B cell (primary cell): ENCODE measurements around the gene PTPRT. TPM values are rescaled to one million over a fixed set of nuclear protein-coding genes. Genes with fewer than 3 reads are reported as not detected.

ENCODE experiments used
- ATAC-seq: fragments of 200-7000 bp; cut with Tn5 transposase; one replicate; pipeline ENCODE4 v1.10.0; 2021; ENCODE audit warnings: low read depth, mild to moderate bottlenecking, moderate number of reproducible peaks, moderate library complexity
- CTCF ChIA-PET: fragments of 350-600 bp; sonication (Branson Sonifier 250); formaldehyde crosslinking; loops from one replicate; lab custom pipeline; 2021; ENCODE audit warnings: antibody characterized with exemption, inconsistent platforms; lab: Charles Lee
- POLR2A ChIA-PET: fragments of 350-600 bp; sonication (Branson Sonifier 250); formaldehyde crosslinking; loops from one replicate; lab custom pipeline; 2021; ENCODE audit warnings: antibody characterized with exemption; lab: Charles Lee
- DNase-seq: peaks from one replicate; pipeline ENCODE4 v3.0.0; 2013
- H2AFZ ChIP-seq: 2 replicates; pipeline ENCODE4 v1.6.1; 2012; ENCODE audit warnings: mild to moderate bottlenecking, low read depth, low read length; ENCODE audit not compliant: insufficient read depth, poor library complexity, severe bottlenecking
- H3K27ac ChIP-seq, 2 donors: 1 replicate in 1 of 2; 2 replicates in 1 of 2; pipeline ENCODE4 v1.5.1; 2012 to 2013; ENCODE audit warnings: low read length in 2 of 2, mild to moderate bottlenecking in 2 of 2, moderate library complexity in 1 of 2
- H3K27me3 ChIP-seq, 4 experiments: fragments of 200-600 bp in 1 of 4; sonication (generic) in 1 of 4; replicated peaks in 1 of 4; 1 replicate in 2 of 4; 2 replicates in 2 of 4; pipeline versions ENCODE4 v1.6.1 to v1.7.0; 2013 to 2016; ENCODE audit warnings: low read length in 3 of 4, mild to moderate bottlenecking in 2 of 4, mixed read lengths in 1 of 4, moderate library complexity in 1 of 4; ENCODE audit not compliant: insufficient read depth in 4 of 4, control insufficient read depth in 3 of 4; ENCODE audit errors: control extremely low read depth in 1 of 4
- H3K36me3 ChIP-seq, 2 experiments: replicated peaks in 1 of 2; 1 replicate in 1 of 2; 2 replicates in 1 of 2; pipeline versions ENCODE4 v1.6.1 to v1.7.1; 2013; ENCODE audit warnings: low read length in 1 of 2; ENCODE audit not compliant: insufficient read depth in 2 of 2, control insufficient read depth in 1 of 2; ENCODE audit errors: control extremely low read depth in 1 of 2, extremely low read depth in 1 of 2
- H3K4me1 ChIP-seq, 2 donors: fragments of 200-600 bp in 1 of 2; sonication (generic) in 1 of 2; 1 replicate in 1 of 2; 2 replicates in 1 of 2; pipeline versions ENCODE4 v1.5.1 to v1.6.1; 2013 to 2017; ENCODE audit warnings: low read length in 2 of 2; ENCODE audit not compliant: control insufficient read depth in 2 of 2, insufficient read depth in 2 of 2
- H3K4me2 ChIP-seq: replicated peaks from 2 replicates; pipeline ENCODE3; 2012; ENCODE audit warnings: mild to moderate bottlenecking, low read depth, low read length; ENCODE audit not compliant: poor library complexity, severe bottlenecking
- H3K4me3 ChIP-seq, 5 experiments: fragments of 200-600 bp in 1 of 5; sonication (generic) in 1 of 5; 1 replicate in 3 of 5; 2 replicates in 2 of 5; pipeline versions ENCODE4 v1.5.1 to v1.7.0; 2011 to 2016; ENCODE audit warnings: low read length in 4 of 5, mild to moderate bottlenecking in 4 of 5, low read depth in 2 of 5, control low read depth in 1 of 5, moderate library complexity in 1 of 5; ENCODE audit not compliant: insufficient read depth in 1 of 5; ENCODE audit errors: control extremely low read depth in 1 of 5, extremely low read depth in 1 of 5
- H3K79me2 ChIP-seq: fragments of 200-600 bp; sonication (generic); one replicate; pipeline ENCODE4 v1.6.0; 2016; ENCODE audit warnings: low read length; ENCODE audit not compliant: control insufficient read depth, insufficient read depth
- H3K9ac ChIP-seq: fragments of 200-600 bp; sonication (generic); 2 replicates; pipeline ENCODE4 v1.6.1; 2017; ENCODE audit warnings: mild to moderate bottlenecking, low read length, moderate library complexity
- H3K9me3 ChIP-seq, 3 donors: one replicate each; pipeline versions ENCODE4 v1.6.1 to v1.7.1; 2013; ENCODE audit warnings: low read length in 2 of 3; ENCODE audit not compliant: control insufficient read depth in 2 of 3, insufficient read depth in 1 of 3; ENCODE audit errors: control extremely low read depth in 1 of 3
- H4K20me1 ChIP-seq: 2 replicates; pipeline ENCODE4 v1.6.0; 2012; ENCODE audit warnings: mild to moderate bottlenecking, low read length; ENCODE audit not compliant: insufficient read depth, control insufficient read depth, poor library complexity, severe bottlenecking
- H3K27ac Mint-ChIP-seq: one replicate; pipeline ENCODE4 v1.8.0; 2021; ENCODE audit warnings: mixed read lengths
- H3K27me3 Mint-ChIP-seq: one replicate; pipeline ENCODE4 v1.8.0; 2021; ENCODE audit warnings: mixed read lengths
- H3K4me1 Mint-ChIP-seq: one replicate; pipeline ENCODE4 v1.8.0; 2021; ENCODE audit warnings: mixed read lengths
- H3K4me3 Mint-ChIP-seq: one replicate; pipeline ENCODE4 v1.8.0; 2021; ENCODE audit warnings: mixed read lengths
- H3K9me3 Mint-ChIP-seq: one replicate; pipeline ENCODE4 v1.8.0; 2022; ENCODE audit warnings: mixed read lengths; ENCODE audit not compliant: insufficient read depth
- CTCF ChIP-seq: fragments of 200-600 bp; IDR thresholded peaks from one replicate; pipeline ENCODE4 v1.8.0; 2022; ENCODE audit warnings: antibody characterized with exemption, mild to moderate bottlenecking
- EZH2 ChIP-seq: IDR thresholded peaks from 2 replicates; pipeline ENCODE4 v1.6.1; 2012; ENCODE audit warnings: borderline replicate concordance, low read depth, mild to moderate bottlenecking, moderate library complexity, low read length; ENCODE audit not compliant: insufficient read depth, poor library complexity, severe bottlenecking
- WGBS: methylation state at CpG from one replicate; pipeline ENCODE4 v1.1.5; 2013; ENCODE audit warnings: missing lambda C conversion rate; ENCODE audit not compliant: insufficient coverage; 5-methylcytosine and 5-hydroxymethylcytosine counted together
- intact Hi-C: fragments of 100-400 bp; cut with micrococcal nuclease; formaldehyde crosslinking; loops from one replicate; pipeline ENCODE4 v1.10.0; 2022
- polyA plus RNA-seq: library from polyadenylated mRNA; depleted of rRNA; stranded (reverse); fragments of >200 nt; gene quantifications from 2 replicates; pipeline ENCODE4 v1.2.3, GENCODE V29; 2012
- total RNA-seq, 2 donors: library from RNA; stranded (reverse); fragments of 120-200 nt in 1 of 2; gene quantifications; 1 replicate in 1 of 2; 2 replicates in 1 of 2; pipeline versions ENCODE4 v1.2.3 to v1.2.4, GENCODE V29; 2013 to 2022

The PTPRT gene
- total and polyA plus RNA-seq, 2 donors (not counting 1 experiment from before 2014, with no cell fraction given), result not detected

- ATAC-seq (no peak), DNase-seq (no peak)
- Mint-ChIP-seq H3K27me3 (peaks cover 4% of the 10 kb centered on the region), H3K4me3 (no peak overlapping the region), H3K9me3 (no peaks in the 10 kb centered on the region), H3K4me1 (no peaks in the 10 kb centered on the region), H3K27ac (no peak overlapping the region)
- no peak overlapping the region for H3K27ac ChIP-seq
- no peak overlapping the region for H3K9ac ChIP-seq
- no peaks in the 10 kb centered on the region for H3K36me3 ChIP-seq
- TF ChIP-seq CTCF, result no peak
- no peak for TF ChIP-seq EZH2
- H3K4me1 ChIP-seq, result no peaks in the 10 kb centered on the region
- H3K27me3 ChIP-seq, result no peaks in the 10 kb centered on the region
- CTCF ChIA-PET, result interaction anchor here (1.0 kb wide), 1 partner anchor 15 kb away, joined by 4 read pairs; no protein-coding TSS in a partner anchor
- no peaks in the 10 kb centered on the region for H4K20me1 ChIP-seq
- no peak overlapping the region for H3K4me3 ChIP-seq
- H3K9me3 ChIP-seq, result no peaks in the 10 kb centered on the region
- H3K4me2 ChIP-seq, result no peak overlapping the region
- no peak overlapping the region for H2AFZ ChIP-seq
- no CpG with 5 or more reads among the region's 1 CpG for WGBS
- intact Hi-C loops, result no loop called here
- no peaks in the 10 kb centered on the region for H3K79me2 ChIP-seq
- POLR2A ChIA-PET, result no interaction called here
These were observed 52.5 kb downstream of the PTPRT start for GRCh38 chr20:43137160-43137559.

- Histone ChIP-seq H4K20me1 (no peaks in the 10 kb centered on the region), H3K4me2 (no peak overlapping the region), H3K36me3 (no peaks in the 10 kb centered on the region), H3K27ac (no peak overlapping the region), H3K79me2 (no peaks in the 10 kb centered on the region), H3K27me3 (no peaks in the 10 kb centered on the region), H3K9me3 (no peaks in the 10 kb centered on the region), H3K4me3 (no peak overlapping the region), H2AFZ (no peak overlapping the region), H3K4me1 (no peaks in the 10 kb centered on the region), H3K9ac (no peak overlapping the region)
- no peak for DNase-seq
- H3K27ac Mint-ChIP-seq, result no peak overlapping the region
- H3K4me3 Mint-ChIP-seq, result no peak overlapping the region
- H3K4me1 Mint-ChIP-seq, result no peaks in the 10 kb centered on the region
- H3K9me3 Mint-ChIP-seq, result peaks cover 4% of the 10 kb centered on the region
- peaks cover 10% of the 10 kb centered on the region for H3K27me3 Mint-ChIP-seq
- no peak for TF ChIP-seq EZH2
- no peak for TF ChIP-seq CTCF
- intact Hi-C loops, result no loop called here
- no peak for ATAC-seq
- 100% methylated on average over 2 of the region's 5 CpGs for WGBS
- ChIA-PET CTCF (no interaction called here), POLR2A (no interaction called here)
These were observed 65.5 kb downstream of the PTPRT start for GRCh38 chr20:43124241-43124640.
